Measurements from ENCODE around the gene KARS1. TPM values are rescaled to one million over a fixed set of nuclear protein-coding genes. Genes with fewer than 3 reads are reported as not detected.

KARS1 gene
- 135 and 202 TPM in 2 replicates for total RNA-seq

DNA sequence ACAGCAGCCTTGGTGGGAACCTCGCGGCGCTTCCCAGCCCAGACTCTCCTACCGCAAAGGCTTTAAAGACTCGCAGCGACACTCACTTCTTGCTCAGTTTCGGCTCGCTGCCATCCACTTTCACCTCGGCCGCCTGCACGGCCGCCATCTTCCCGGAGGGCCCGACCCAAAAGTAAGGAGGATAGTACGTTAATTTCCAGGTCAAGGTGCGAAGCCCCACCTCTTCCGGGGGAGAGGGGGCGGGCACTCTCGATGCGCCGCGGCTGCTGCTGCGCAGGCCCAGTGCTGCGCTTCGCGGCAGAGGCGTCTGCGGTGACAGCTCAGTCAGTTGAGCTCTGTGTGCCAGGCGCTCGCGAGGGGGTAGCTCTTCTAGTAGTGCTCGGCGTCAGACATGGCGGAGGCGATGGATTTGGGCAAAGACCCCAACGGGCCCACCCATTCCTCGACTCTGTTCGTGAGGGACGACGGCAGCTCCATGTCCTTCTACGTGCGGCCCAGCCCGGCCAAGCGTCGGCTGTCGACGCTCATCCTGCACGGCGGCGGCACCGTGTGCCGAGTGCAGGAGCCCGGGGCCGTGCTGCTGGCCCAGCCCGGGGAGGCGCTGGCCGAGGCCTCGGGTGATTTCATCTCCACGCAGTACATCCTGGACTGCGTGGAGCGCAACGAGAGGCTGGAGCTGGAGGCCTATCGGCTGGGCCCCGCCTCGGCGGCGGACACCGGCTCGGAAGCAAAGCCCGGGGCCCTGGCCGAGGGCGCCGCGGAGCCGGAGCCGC is at the start of gene KARS1, which contains the start of gene TERF2IP:
Gene KARS1 (minus strand): TSS at position 174 of the 773 bp plus-strand sequence. CDS start 26 bp downstream, at position 148.
Gene TERF2IP (plus strand): TSS at position 282 of the 773 bp plus-strand sequence. CDS start 110 bp downstream, at position 392.

DNA sequence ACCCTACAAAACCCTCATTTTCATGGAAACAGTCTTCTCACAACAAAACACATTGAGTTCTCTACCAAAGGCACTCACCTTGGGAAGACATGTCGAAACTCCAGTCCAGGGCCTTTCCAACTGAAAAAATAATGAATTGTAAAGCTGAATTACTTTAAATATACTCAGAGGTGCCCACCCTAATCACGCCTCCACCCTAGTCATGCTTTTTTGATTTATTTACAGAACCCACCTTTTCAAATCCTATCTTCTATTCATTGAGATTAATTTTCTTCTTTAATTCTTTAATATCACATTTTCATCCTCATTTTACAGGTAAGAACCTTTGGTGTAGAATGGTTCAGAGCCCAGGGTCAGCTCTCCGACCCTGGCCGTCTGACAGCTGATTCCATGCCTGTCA is 29.4 kb upstream of the KARS1 start, which contains the start of gene CPHXL2:
Gene CPHXL2 (minus strand): TSS at position 101 of the 400 bp plus-strand sequence. CDS start 10 bp downstream, at position 91.

DNA sequence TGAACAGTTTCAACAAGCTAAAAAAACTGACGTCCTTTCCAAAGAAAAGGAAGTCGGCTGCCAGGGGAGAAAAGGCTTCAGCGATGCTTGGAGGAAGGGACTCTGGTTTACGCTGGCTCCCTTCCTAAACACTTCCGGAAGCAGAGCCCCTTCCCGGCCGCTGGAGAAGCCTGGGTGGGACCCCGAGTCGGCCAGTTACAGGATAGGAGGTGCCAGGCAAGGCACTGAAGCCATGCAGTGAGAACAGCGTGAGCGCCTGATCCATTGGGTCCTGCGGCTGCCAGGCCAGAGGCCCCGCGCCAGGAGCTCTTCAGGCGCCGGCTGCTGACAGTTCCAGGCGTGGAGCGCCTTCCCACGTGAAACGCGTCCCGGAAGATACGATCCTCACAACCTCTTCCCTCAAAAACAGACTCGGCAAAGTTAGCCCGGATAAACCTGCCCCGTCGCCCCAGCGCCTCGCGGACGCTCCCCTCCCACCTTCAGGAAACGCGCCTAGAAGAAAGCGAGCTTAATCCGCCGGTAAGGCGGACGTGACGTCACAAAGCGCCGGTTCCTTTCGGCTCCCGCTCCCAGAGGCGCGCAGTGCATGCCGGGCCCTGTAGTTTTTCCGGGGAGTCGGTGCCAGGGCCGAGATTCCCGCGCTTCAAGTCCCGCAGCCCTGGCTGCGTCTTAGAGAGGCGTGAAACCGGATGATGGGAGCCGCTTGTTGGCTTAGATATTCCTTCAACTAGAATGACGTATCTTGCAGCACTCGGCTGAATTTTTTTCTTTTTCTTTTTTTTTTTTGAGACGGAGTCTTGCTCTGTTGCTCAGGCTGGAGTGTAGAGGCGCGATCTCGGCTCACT is 24.5 kb downstream of the KARS1 start, which contains the start of gene ADAT1:
Gene ADAT1 (minus strand): TSS at position 521 of the 845 bp plus-strand sequence. CDS start 2,482 bp downstream, outside the sequence.

Other genes with a start within 250 kb of the KARS1 start
- 59.5 and 80.5 TPM in 2 replicates for gene CFDP1, start 214.2 kb downstream of the KARS1 start, total RNA-seq
- 17.9 and 30.9 TPM in 2 replicates for gene TMEM170A, start 183.0 kb downstream of the KARS1 start, total RNA-seq
- 0.22 and 1.00 TPM in 2 replicates for gene CHST6, start 152.2 kb downstream of the KARS1 start, total RNA-seq
- under 0.01 and 0.11 TPM in 2 replicates for gene CHST5, start 111.6 kb downstream of the KARS1 start, total RNA-seq
- gene TMEM231, start 91.4 kb downstream of the KARS1 start, total RNA-seq: 15.1 and 18.4 TPM in 2 replicates
- 38.5 and 44.0 TPM in 2 replicates for gene GABARAPL2, start 81.3 kb downstream of the KARS1 start, total RNA-seq
- gene ADAT1, start 24.4 kb downstream of the KARS1 start, total RNA-seq: 59.1 and 101 TPM in 2 replicates
- 55.9 and 65.4 TPM in 2 replicates for gene TERF2IP, start 108 bp upstream of the KARS1 start, total RNA-seq
- not detected in 2 replicates for gene CPHXL2, start 29.3 kb upstream of the KARS1 start, total RNA-seq
- not detected in 2 replicates for gene DUXB, start 53.8 kb upstream of the KARS1 start, total RNA-seq
- gene CPHXL, start 78.8 kb upstream of the KARS1 start, total RNA-seq: not detected in 2 replicates